HG02981 (cell line): ENCODE data around the gene GOLGA8M.
"Not testable (repeated sequence)": the region's sequence is repeated elsewhere in the genome, so short reads cannot be mapped to it uniquely, and the experiment has no call there.

Experiments
- ATAC-seq: cut with Tn5 transposase; IDR thresholded peaks from one replicate; pipeline ENCODE4 v1.9.1; 2021; ENCODE audit warnings: mild to moderate bottlenecking, moderate library complexity; ENCODE audit not compliant: unreplicated experiment

GOLGA8M gene, protein sequence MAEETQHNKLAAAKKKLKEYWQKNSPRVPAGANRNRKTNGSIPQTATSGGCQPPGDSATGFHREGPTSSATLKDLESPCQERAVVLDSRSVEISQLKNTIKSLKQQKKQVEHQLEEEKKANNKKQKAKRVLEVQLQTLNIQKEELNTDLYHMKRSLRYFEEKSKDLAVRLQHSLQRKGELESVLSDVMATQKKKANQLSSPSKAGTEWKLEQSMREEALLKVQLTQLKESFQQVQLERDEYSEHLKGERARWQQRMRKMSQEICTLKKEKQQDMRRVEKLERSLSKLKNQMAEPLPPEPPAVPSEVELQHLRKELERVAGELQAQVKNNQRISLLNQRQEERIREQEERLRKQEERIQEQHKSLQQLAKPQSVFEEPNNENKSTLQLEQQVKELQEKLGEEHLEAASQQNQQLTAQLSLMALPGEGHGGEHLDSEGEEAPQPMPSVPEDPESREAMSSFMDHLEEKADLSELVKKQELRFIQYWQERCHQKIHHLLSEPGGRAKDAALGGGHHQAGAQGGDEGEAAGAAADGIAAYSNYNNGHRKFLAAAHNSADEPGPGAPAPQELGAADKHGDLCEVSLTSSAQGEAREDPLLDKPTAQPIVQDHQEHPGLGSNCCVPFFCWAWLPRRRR

GRCh38 chr15:28712270-28712669 is at the start of gene GOLGA8M:
GOLGA8M (minus strand) TSS chr15:28712421; CDS start chr15:28712323, 98 bp downstream.
- not testable (repeated sequence) for ATAC-seq

GRCh38 chr15:28742890-28743289 is 30.7 kb upstream of the GOLGA8M start:
- not testable (repeated sequence) for ATAC-seq

GRCh38 chr15:28738590-28739292 is 26.5 kb upstream of the GOLGA8M start:
- ATAC-seq = peak; percentile 38

DNA sequence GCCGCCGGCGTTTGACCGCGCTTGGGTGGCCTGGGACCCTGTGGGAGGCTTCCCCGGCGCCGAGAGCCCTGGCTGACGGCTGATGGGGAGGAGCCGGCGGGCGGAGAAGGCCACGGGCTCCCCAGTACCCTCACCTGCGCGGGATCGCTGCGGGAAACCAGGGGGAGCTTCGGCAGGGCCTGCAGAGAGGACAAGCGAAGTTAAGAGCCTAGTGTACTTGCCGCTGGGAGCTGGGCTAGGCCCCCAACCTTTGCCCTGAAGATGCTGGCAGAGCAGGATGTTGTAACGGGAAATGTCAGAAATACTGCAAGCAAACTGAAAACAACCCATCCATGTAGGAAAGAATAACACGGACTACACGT is 26.0 kb upstream of the GOLGA8M start:
- ATAC-seq = not testable (repeated sequence)

- peak; percentile 68 for ATAC-seq
Measured at GRCh38 chr15:28737521-28738199, 25.4 kb upstream of the GOLGA8M start.

- ATAC-seq = not testable (repeated sequence)
Measured at GRCh38 chr15:28728061-28728460, 15.8 kb upstream of the GOLGA8M start.

- ATAC-seq = not testable (repeated sequence)
Measured at GRCh38 chr15:28727026-28727425, 14.8 kb upstream of the GOLGA8M start.

GRCh38 chr15:28726102-28726501 is 13.9 kb upstream of the GOLGA8M start:
- no peak for ATAC-seq

DNA sequence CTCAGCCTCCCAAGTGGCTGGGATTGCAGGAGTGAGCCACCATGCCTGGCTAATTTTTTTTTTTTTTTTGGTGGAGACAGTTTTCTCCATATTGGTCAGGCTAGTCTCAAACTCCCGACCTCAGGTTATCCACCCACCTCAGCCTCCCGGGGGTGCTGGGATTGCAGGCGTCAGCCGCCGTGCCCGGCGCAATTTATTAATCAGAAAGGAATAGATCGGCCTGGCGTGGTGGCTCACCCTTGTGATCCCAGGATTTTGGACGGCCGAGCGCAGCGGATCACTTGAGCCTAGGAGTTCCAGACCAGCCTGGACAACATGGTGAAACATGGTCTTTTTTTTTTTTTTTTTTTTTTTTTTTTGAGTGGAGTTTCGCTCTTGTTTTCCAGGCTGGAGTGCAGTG is 13.3 kb upstream of the GOLGA8M start:
- ATAC-seq = no peak

DNA sequence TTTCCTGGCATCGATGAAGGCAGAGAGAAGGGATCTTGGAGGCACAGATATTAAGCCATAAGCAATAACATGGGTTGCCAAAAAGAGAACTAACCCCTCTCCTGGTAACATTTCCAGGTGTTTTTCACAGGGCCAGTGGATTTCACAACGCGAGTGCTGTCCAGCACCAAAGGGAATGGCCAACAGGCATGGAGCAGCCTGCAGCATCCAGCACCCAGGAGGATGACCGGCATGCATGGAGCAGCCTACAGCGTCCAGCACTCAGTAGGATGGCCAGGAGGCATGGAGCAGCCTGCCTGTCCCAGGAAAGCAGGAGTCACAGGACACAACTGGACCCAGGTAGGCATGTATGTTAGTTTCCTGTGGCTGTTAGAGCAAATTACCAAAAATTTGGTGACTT is 11.8 kb upstream of the GOLGA8M start:
- ATAC-seq = not testable (repeated sequence)

DNA sequence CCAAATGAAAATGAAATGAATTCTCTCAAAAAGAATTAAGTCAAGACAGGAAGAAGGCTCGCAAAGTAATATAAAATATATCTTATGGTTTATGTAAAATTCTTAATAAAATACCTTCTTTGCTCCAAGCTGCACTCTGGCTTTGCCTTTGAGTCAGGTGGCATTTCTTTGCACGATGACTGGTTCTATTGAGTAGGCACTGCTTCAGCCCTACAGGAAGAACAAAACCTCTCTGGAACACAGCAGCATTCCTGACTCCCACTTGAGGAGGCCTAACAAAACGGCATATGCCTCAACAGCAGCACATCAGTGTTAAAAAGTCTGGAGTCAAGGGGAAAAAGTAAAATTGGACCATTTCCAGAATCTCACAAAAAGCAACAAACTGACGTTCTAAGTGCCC is 7.4 kb upstream of the GOLGA8M start:
- ATAC-seq = not testable (repeated sequence)

DNA sequence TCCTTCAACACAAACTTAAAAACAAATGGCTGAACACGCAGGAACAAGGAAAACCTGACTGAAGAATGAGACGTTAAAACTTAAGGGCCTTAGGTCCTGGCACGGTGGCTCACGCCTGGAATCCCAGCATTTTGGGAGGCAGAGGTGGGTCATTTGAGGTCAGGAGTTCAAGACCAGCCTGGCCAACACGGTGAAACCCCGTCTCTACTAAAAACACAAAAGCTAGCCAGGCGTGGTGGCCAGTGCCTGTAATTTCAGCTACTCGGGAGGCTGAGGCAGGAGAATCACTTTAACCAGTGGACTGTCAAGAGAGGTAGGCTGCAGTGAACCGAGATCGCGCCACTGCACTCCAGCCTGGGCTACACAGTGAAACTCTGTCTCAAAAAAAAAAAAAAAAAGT is 6.4 kb upstream of the GOLGA8M start:
- ATAC-seq = not testable (repeated sequence)

GRCh38 chr15:28714176-28714575 is 2.0 kb upstream of the GOLGA8M start:
- not testable (repeated sequence) for ATAC-seq

GRCh38 chr15:28703927-28704326 is 8.3 kb downstream of the GOLGA8M start:
- ATAC-seq = not testable (repeated sequence)

- not testable (repeated sequence) for ATAC-seq
Measured at GRCh38 chr15:28702427-28702826, 9.8 kb downstream of the GOLGA8M start.

GRCh38 chr15:28694006-28694751 is 18.0 kb downstream of the GOLGA8M start:
- ATAC-seq = not testable (repeated sequence)

GRCh38 chr15:28693021-28693420 is 19.2 kb downstream of the GOLGA8M start:
- not testable (repeated sequence) for ATAC-seq

DNA sequence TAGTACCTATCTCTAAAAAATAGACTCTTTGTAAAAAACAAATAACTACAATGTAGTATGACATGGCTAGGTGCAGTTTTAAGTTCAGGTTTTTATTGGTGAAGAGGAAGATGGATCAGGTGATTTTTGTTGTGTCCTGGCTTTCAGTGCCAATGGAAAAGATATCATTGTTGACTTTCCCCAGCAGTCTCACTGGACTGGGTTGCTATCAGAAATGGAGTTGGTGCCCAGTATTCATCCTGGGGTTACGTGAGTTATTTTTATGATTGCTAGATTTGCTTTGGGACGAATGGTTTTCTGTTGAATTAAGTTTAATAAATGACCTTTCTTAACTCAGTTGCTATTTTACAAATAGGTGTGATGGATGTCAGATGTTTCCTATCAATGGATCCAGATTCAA is 38.7 kb downstream of the GOLGA8M start:
- not testable (repeated sequence) for ATAC-seq

- not testable (repeated sequence) for ATAC-seq
Measured at GRCh38 chr15:28672122-28672521, 40.1 kb downstream of the GOLGA8M start.

- not testable (repeated sequence) for ATAC-seq
Measured at GRCh38 chr15:28666402-28666801, 45.8 kb downstream of the GOLGA8M start.
